Esophagus squamous epithelium (tissue), 4 donors: ENCODE measurements around the gene PTDSS2.

Experiments used
- CTCF ChIP-seq, 6 experiments: fragments of 450-650 bp in 4 of 6; fragments of 200-600 bp in 2 of 6; sonication (generic) in 2 of 6; IDR thresholded peaks; one replicate each; pipeline ENCODE4 v1.5.1; 2016 to 2019; ENCODE audit warnings: antibody characterized with exemption in 6 of 6, mild to moderate bottlenecking in 4 of 6, moderate library complexity in 4 of 6
- POLR2A ChIP-seq, 4 donors: fragments of 450-650 bp; IDR thresholded peaks; one replicate each; pipeline ENCODE4 v1.6.1; 2017; ENCODE audit warnings: antibody characterized with exemption in 4 of 4, mild to moderate bottlenecking in 4 of 4, moderate library complexity in 3 of 4

GRCh38 chr11:457111-457760 lies 7.2 kb downstream of the PTDSS2 start:
- TF ChIP-seq CTCF (IDR thresholded peaks at IDR 0.05) (no peak), POLR2A (IDR thresholded peaks at IDR 0.05) (no peak)
